ENCODE data around the gene SPINT1.

Gene SPINT1

DNA sequence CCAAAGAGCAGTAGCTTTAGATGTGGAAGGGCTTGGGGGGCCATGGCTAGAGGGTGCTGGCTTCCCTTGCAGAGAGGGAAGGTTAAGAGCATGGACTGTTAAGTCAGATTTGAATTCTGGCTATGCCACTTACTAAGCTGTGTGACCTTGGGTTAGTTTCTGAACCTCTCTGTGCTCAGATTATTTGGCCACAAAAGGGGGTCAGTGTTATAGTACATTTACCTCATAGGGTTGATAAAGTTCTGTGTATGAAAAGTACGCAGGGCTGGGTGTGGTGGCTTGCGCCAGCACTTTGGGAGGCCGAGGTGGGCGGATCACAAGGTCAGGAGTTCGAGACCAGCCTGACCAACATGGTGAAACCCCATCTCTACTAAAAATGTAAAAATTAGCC is 57.2 kb downstream of the SPINT1 start:
- TF ChIP-seq FOXM1 (IDR thresholded peaks at IDR 0.05; ENCODE audit: borderline replicate concordance, low read depth), result no peak
- TF ChIP-seq, protein P1, sequence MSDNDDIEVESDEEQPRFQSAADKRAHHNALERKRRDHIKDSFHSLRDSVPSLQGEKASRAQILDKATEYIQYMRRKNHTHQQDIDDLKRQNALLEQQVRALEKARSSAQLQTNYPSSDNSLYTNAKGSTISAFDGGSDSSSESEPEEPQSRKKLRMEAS (IDR thresholded peaks at IDR 0.05), result no peak
- no peak for TF ChIP-seq NFIC (IDR thresholded peaks at IDR 0.05)
- TF ChIP-seq, protein P2, sequence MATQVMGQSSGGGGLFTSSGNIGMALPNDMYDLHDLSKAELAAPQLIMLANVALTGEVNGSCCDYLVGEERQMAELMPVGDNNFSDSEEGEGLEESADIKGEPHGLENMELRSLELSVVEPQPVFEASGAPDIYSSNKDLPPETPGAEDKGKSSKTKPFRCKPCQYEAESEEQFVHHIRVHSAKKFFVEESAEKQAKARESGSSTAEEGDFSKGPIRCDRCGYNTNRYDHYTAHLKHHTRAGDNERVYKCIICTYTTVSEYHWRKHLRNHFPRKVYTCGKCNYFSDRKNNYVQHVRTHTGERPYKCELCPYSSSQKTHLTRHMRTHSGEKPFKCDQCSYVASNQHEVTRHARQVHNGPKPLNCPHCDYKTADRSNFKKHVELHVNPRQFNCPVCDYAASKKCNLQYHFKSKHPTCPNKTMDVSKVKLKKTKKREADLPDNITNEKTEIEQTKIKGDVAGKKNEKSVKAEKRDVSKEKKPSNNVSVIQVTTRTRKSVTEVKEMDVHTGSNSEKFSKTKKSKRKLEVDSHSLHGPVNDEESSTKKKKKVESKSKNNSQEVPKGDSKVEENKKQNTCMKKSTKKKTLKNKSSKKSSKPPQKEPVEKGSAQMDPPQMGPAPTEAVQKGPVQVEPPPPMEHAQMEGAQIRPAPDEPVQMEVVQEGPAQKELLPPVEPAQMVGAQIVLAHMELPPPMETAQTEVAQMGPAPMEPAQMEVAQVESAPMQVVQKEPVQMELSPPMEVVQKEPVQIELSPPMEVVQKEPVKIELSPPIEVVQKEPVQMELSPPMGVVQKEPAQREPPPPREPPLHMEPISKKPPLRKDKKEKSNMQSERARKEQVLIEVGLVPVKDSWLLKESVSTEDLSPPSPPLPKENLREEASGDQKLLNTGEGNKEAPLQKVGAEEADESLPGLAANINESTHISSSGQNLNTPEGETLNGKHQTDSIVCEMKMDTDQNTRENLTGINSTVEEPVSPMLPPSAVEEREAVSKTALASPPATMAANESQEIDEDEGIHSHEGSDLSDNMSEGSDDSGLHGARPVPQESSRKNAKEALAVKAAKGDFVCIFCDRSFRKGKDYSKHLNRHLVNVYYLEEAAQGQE (IDR thresholded peaks at IDR 0.05; ENCODE audit: low read depth), result no peak
- no peak for TF ChIP-seq TCF12 (IDR thresholded peaks at IDR 0.05; ENCODE audit: low read depth)
- TF ChIP-seq TAF1 (IDR thresholded peaks at IDR 0.05; ENCODE audit: low read depth), result no peak
- TF ChIP-seq RAD21 (IDR thresholded peaks at IDR 0.05; ENCODE audit: low read depth), result no peak

- TF ChIP-seq TAF1 (IDR thresholded peaks at IDR 0.05; ENCODE audit: low read depth) (no peak), CEBPB (IDR thresholded peaks at IDR 0.05) (peak; percentile 80)
Observed at GRCh38 chr15:40902605-40903561, 59.0 kb downstream of the SPINT1 start.

DNA sequence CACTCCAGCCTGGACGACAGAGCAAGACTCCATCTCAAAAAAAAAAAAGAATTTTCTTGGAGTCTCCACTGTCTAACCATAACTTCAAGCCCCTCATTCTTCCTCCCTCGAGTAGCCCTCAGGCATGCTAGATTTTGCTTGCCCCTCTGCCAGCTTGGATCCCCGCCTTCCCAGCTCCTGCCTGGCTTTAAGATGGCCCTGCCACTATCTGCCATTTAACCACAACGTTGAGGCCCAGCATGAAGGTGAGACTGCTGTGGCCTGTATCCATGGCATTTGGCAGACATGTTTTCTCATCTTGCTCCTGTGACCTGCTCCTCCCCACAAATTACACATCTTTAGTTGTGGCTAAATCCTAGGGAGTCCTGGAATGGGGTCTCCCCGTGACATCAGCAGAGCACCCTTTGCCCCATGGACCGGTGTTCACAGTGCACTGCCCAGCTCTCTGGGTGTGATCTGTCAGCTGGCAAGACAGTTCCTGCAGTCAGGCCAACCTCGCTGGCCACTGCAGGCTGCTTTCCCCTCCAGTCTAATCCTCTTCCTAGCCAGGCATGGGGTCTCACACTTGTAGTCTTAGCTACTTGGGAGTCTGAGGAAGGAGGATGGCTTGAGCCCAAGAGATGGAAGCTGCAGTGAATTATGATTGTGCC is 60.8 kb downstream of the SPINT1 start:
- TF ChIP-seq TCF12 (IDR thresholded peaks at IDR 0.05; ENCODE audit: low read depth) (no peak), YY1 (IDR thresholded peaks at IDR 0.05; ENCODE audit: low read depth) (no peak), NFIC (IDR thresholded peaks at IDR 0.05) (no peak), RAD21 (IDR thresholded peaks at IDR 0.05; ENCODE audit: low read depth) (no peak), FOXM1 (IDR thresholded peaks at IDR 0.05; ENCODE audit: borderline replicate concordance, low read depth) (no peak), EP300 (IDR thresholded peaks at IDR 0.05; ENCODE audit: borderline replicate concordance) (no peak), CEBPB (IDR thresholded peaks at IDR 0.05) (no peak), TAF1 (IDR thresholded peaks at IDR 0.05; ENCODE audit: low read depth) (no peak), EGR1 (IDR thresholded peaks at IDR 0.05) (no peak)
- TF ChIP-seq, protein P3, sequence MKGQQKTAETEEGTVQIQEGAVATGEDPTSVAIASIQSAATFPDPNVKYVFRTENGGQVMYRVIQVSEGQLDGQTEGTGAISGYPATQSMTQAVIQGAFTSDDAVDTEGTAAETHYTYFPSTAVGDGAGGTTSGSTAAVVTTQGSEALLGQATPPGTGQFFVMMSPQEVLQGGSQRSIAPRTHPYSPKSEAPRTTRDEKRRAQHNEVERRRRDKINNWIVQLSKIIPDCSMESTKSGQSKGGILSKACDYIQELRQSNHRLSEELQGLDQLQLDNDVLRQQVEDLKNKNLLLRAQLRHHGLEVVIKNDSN (IDR thresholded peaks at IDR 0.05), result no peak

DNA sequence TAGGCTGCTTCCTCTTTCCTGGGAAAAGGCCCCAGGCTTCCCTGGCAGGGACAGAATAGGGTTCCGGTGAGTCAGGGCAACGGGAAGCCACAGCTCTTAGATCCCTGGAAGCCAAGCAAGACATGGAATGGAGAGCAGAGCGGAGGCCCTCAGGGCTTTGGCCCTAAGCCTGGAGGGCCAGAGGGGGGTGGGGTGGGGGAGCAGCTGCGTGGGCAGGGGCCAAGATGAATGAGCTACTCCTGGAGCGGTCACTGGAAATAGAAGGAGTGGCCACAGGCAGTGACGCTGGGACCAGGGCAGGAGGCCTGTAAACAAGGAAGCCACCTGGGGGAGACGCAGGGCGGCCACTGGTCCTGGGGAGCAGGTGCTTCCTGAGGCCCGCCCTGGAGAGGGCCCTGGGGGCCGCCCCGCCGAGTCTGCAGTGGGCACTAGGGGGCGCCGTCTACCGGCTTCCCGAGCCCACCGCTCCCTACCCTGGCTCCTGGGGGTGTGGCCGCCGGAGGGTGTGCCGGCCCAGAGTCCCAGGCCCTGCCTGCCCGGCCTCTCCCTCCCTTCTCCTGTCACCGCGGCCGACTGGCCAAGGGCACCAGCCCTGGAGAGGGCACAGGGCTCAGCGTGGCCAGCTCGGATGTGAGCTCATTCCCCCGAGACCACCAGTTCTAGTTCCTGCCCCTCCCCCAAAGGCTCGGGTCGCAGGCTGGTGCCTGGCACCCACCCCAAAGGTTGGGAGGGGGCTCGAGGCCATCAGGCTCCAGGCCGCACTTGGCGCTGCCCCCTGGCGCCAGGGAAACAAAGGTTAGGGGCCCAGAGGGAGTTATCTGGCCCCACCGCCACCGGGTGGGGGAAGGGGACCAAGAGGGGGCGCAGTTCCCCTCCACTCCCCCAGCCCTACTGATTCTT is 62.5 kb downstream of the SPINT1 start:
- TF ChIP-seq RAD21 (IDR thresholded peaks at IDR 0.05; ENCODE audit: low read depth) (peak; percentile 78), YY1 (IDR thresholded peaks at IDR 0.05; ENCODE audit: low read depth) (0 out of 2 replicates have a peak, but pooled peaks have one; percentile 27), CEBPB (IDR thresholded peaks at IDR 0.05) (no peak), TEAD4 (IDR thresholded peaks at IDR 0.05) (no peak), ZBTB7A (IDR thresholded peaks at IDR 0.05; ENCODE audit: low read depth) (peak; percentile 74; the same call in 1 of the 2 replicates), EP300 (IDR thresholded peaks at IDR 0.05; ENCODE audit: borderline replicate concordance) (peak; percentile 64; the same call in 1 of the 2 replicates), TAF1 (IDR thresholded peaks at IDR 0.05; ENCODE audit: low read depth) (peak; percentile 41; the same call in 1 of the 2 replicates), TCF12 (IDR thresholded peaks at IDR 0.05; ENCODE audit: low read depth) (peak; percentile 69), CREB1 (IDR thresholded peaks at IDR 0.05; ENCODE audit: low read depth) (no peak), FOXM1 (IDR thresholded peaks at IDR 0.05; ENCODE audit: borderline replicate concordance, low read depth) (no peak), EGR1 (IDR thresholded peaks at IDR 0.05) (peak; percentile 94), NFIC (IDR thresholded peaks at IDR 0.05) (peak; percentile 91)
- TF ChIP-seq, protein P3 (IDR thresholded peaks at IDR 0.05), result peak; percentile 60; the same call in 1 of the 2 replicates
- TF ChIP-seq, protein P1 (IDR thresholded peaks at IDR 0.05), result peak; percentile 81
- TF ChIP-seq, protein P2 (IDR thresholded peaks at IDR 0.05; ENCODE audit: low read depth), result no peak

All from Ishikawa (cell line).